CD4-positive, alpha-beta T cell treated with Interleukin-17A for 4 hours (primary cell): Measurements from ENCODE around the gene IRF6.

Source experiments
- DNase-seq: peaks from one replicate; pipeline ENCODE4 v3.0.0-alpha.2; 2020; ENCODE audit warnings: mixed read lengths

The IRF6 gene

DNA sequence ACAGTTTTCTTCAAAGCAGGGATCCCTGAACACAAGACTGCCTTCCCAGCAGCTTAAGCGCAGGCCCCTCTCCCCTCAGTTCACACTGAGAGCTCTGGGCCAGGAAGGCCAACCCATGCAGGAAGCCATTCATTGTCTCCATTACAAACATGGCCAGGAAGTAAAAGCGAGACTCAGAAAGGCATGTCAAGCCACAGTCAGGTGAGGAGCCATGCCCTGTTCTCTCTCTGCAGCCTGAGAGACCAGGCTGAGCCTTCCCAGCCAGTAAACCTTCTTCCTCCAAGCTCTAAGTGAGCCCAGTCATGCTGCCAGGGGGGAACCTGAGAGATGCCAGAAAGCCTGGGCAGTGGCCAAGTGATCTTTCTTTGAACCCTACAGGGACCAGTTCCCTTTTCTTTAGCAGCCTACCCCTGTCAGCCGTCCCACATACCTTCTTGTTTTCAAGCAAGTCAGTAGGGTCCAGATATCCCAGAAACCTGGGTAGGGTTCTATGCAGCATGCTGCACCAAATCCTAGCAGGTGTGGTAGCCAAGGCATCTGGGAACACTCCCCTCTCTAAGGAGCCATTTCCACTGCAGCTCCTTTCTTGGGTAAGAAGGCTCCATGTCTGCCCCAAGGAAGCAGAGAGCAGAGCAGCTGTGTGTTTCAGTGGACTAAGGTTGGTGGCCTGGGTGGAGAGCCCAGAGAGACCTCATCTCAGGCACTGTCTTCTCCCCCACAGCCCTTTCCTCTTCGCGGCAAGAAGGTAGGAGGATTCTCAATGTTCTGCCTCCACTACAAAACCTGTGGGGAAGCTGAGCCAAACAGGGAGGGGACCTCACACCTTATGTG lies 49.1 kb downstream of the IRF6 start:
- peak; percentile 59 for DNase-seq

DNA sequence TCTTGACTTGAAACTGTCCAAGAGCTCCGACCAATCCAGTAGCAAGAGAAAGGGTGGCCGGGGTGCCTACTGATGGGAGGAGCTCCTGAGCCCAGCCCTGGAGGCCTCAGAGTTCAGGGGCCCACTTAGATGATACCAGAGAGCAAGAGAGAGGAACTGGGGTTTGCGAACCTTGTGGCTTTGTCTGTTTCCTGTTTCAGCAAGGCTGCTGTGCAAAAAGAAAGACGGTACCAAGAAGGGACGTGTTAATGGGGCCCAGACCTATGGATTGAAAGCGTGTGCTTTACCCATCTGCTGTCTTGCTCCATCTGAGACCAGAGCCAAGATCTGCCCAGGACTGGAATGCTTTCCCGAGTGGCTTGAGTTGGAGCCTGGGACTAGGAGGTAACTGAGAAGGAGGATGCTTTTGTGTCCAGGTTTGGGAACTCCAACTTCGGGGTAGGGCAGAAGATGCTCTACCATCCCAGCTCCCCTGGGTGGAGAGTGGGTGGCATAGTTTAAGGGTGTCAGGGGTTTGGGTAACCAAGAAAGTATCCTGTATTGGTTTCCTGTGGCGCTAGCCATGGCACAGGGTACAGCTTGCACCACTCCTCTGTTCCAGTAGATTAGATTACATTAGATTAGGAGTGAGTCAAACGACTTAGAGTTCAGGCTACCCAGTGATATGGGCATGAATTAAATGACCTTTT lies 49.9 kb downstream of the IRF6 start, which contains the start of gene TRAF3IP3:
TSS of gene TRAF3IP3 (plus strand) at position 128 of the 689 bp plus-strand sequence. CDS start 3,987 bp downstream, outside the sequence.
- peak; percentile 81 for DNase-seq

- DNase-seq = no peak
Observed at GRCh38 chr1:209755256-209755655, 50.7 kb downstream of the IRF6 start.

DNA sequence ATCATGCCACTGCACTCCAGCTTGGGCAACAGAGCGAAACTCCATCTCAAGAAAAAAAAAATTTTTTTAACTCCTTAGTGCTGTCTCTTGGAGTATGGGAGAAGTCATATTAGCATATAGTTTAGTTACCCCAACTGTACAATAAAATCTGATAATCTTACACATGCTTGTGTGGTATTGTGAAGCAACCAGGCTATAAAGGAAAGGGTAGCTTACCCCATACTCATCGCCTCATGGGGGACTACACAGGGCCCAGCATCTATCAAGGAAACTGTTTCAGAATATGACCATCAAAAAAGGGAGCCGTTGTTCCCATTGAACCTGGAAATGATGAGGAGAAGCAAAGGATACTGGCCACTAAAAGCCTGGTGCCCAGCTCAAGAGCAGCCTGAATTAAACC lies 53.1 kb downstream of the IRF6 start:
- DNase-seq = no peak

DNA sequence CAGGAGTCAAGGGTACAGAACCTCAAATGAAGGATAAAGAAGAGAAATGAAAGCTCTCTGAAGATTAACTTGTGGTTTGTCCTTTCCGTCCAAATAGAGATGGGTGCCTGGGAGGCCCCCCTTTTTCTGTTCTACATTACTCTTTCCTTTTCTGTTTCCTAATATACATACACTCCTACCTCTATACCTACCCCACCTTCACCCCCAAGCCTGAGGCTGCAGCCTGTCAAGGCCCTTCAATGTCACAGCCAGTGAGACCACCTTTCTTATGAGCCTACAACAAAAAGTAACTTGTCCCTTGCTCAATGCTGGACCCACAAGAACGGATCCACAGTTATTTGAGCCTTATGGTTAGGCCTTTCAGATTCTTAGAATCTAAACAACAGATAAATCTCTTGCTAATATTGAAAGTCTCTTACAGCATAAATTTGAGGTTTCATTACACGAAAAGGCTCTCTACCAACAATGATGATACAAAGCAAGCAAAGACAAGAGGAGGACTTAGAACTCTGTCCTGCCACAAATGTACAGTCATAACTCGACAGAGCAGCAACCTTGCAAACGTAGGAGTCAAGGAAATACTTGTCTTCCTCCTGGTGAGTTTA lies 54.2 kb downstream of the IRF6 start:
- DNase-seq = peak; percentile 46

- no peak for DNase-seq
Observed at GRCh38 chr1:209749670-209750323, 56.1 kb downstream of the IRF6 start.

DNA sequence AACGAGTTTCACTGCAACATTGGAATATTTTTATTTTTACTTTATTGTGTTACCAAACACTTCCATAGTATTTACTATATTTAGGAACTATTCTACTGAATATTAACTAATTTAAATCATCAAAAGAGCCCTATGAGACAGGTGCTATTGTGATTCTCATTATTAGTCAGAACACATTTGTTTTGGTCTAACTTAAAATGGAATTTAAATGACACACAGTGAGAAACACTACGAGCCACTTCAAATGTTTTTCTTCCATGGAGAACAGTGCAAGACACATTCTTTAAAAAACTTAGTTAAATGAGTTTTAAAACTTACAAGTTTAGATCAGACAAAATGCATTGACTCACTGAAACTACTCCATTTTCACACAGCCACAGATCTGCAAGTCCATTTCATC lies 56.7 kb downstream of the IRF6 start:
- no peak for DNase-seq

- DNase-seq = peak; percentile 11
Observed at GRCh38 chr1:209748620-209749019, 57.3 kb downstream of the IRF6 start.

DNA sequence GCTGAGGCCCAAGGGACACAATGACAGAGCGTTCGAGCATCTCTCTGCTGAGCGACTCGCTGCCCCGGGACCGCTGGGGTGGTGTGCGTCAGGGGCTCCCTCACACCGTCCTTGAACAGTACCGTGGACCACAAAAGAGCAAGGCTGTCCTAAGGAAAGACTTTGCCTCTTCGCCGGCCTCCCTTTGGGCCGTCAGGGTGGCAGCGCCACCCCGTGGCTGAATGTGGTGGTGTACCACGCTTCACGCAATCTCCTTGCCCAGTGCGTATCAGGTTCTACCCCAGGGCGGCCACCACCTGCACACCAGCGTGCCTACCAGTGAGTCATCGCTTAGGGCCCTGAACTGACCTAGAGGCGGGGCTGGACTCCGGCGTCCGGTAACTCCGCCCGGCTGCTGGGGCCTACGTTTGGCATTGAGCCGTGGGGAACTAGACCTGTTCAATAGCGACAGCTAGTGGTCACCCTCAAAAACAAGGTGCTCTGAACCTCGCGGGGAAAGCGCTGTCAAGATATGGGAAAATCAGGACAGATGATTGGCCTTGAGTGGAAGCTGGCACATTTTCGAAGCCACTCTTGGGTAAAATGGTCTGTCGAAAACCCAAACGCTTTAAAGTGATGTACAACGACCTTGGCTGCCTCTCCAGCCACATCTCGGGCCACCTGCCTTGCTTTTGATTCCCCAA lies 58.2 kb downstream of the IRF6 start:
- DNase-seq = peak; percentile 87

GRCh38 chr1:209746451-209747165 lies 59.3 kb downstream of the IRF6 start:
- no peak for DNase-seq

DNA sequence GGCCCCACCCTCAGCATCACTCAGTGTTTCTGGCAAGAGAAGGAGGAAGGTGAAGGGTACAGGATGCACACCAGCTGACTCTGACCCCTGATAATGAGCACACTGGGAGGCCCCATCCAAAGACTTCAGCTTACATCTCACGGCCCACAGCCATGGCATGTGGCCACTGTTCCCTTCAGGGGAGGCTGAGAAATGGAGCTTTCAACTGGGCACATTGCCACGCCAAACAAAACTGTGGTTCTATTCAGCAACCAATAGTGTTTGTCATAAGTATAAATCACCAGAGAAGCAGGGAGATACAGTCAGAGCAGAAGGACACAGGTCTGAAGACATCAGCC lies 62.8 kb downstream of the IRF6 start:
- DNase-seq = no peak

DNA sequence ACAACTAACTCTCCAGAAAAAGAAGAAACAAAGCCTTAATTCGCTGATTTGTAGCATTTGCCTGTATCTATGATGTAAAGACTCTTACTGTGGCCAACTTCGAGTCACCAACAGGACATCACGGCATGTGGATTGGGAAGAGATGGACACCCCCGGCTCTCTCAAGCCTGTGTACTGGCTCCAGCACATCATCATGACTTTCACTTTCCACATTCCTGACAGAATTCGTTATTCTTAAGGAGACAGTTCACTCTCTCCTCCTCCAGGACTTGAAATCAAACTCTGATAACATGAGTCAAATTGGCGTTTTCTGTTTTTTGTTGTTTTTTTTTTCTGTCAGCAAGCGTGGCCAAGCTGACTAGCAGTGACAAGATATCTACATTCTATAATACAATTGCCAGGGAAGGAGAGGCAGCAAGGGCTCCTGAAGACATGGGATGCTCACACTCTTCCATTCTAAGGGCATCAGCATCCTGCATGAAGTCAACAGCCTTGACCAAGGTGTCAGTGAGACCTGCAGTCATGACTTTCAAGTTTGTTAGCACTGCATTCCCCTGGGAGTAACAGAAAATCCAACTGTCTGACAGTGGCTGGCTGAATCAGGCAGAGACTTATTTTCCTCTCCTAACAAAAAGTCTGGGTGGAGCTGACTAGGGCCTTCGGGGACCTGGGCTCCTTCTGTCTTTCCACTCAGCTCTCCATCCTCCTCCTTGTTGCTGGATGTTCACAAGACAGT lies 63.4 kb downstream of the IRF6 start:
- no peak for DNase-seq

DNA sequence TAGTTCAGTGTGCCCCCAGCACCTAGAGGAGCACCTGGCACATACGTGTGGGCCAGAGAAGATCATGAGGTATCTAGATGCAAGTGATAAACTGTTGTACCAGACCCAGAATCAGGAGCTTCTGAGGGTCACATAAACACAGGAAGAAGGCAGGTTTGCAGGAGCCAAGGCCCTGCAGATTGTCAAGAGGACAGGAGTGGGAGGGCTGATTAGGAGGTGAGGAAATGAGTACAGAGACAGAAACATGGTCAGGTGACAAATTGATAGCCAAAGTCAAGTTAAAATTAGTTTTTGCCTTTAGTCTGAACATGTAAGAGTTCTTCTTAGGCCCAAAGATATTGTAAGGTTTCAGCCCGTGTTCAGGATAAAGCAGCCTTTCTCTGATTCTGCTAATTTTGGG lies 64.1 kb downstream of the IRF6 start:
- DNase-seq = no peak

GRCh38 chr1:209741193-209741592 lies 64.7 kb downstream of the IRF6 start:
- DNase-seq = no peak

DNA sequence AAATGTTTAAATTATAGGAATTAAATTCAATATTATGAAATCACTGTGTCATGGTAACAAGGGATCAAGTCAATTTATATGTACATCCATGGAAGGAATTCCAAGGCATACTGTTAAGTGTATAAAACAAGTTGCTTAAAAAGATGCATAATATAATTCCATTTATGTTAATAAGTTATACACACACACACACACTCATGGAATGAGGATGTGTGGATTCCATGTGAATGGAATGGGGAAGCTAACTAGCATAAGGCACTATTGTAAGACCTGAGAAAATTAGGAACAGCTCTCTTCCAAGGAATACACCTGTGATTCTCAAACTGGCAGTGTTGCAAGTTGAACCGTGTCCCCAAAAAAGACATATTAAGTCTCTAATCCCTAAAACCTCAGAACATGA lies 67.7 kb downstream of the IRF6 start:
- no peak for DNase-seq

DNA sequence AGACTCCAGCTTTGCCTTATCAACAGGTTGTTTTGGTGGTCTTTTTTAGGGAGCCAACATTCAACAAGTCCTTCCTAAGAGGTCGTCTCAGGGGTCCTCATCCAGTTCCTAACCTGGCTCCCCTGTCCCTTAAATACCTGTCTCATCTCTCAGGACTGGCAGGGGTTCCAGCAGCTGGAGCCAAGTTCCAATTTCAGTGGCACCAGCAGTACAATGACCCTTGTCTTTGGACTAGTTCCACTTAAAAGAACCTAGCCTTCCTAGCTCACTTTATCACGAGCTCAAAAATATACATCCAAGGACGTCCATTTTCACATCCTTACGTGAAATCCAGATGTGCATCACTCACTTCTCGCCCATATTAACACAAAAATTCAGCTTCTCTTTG lies 68.8 kb downstream of the IRF6 start:
- DNase-seq = no peak

DNA sequence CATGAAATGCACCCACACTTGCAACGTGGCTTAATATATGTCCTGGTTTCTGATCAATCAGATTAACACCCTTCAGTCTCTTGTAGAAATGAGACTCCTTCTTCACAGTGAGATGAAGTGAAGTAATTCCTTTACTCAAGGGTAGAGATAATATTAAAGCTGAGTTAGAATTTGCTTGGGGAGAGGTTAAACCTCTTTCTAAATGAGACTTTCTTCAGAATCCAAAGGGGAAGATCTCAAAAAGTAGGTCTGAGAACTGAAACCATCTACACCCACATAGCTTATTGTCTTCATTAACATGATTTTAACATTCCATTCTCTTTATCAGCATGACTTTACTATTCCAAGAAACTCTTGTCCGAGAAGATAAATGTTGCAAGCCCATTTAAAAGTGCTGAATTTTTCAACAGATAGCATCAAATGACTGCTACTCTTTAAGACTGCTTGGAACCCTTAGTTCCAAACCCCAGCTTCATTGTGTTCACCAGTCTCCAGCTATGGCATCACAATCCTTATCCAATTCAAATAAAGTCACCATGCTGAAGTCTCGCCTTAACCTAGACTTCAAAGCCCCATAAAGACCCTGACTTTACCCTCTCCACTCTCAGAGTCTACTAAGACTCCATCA lies 69.3 kb downstream of the IRF6 start:
- no peak for DNase-seq
